ENCODE measurements around the gene VGLL4. TPM values are rescaled to one million over a fixed set of nuclear protein-coding genes. Genes with fewer than 3 reads are reported as not detected.
"Not testable (repeated sequence)": the region's sequence is repeated elsewhere in the genome, so short reads cannot be mapped to it uniquely, and the experiment has no call there.

The VGLL4 gene
- total RNA-seq, 4 donors from 2014 or later = 59.5 to 117 (median 80.9) TPM

DNA sequence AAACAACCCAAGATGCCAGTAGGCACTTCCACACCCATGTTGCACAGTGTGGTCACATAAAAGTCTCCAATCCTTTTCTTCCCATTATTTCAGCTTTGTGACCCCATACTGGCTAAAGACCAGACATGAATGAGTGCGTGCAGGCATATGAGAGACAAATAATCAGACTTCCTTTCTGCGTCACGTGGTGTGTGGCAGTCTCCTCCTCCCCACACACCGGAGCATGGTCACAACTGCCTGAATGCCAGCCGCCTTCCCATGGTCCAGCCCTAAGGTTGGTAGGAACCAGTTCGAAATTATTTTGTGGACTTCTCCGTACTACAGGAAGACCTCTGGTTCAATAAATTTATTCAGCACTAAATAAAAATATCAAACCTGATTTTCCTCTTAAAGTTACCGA, 65.5 kb downstream of the VGLL4 start:
- TF ChIP-seq POLR2A (IDR thresholded peaks at IDR 0.05) (no peak), CTCF (IDR thresholded peaks at IDR 0.05) (no peak)
- 87 to 89% methylated on average over 8 of the region's 8 CpGs for WGBS, 2 donors
- no peak overlapping the region for H3K4me3 ChIP-seq (ENCODE audit: low read depth, poor library complexity, severe bottlenecking)
- DNase-seq (ENCODE audit: low spot score in 2 of 2) = peak in 1 of 2 donors; percentile 17
- intact Hi-C loops (cut with DNase I; ENCODE audit: low total_unique reads) = no loop called here

DNA sequence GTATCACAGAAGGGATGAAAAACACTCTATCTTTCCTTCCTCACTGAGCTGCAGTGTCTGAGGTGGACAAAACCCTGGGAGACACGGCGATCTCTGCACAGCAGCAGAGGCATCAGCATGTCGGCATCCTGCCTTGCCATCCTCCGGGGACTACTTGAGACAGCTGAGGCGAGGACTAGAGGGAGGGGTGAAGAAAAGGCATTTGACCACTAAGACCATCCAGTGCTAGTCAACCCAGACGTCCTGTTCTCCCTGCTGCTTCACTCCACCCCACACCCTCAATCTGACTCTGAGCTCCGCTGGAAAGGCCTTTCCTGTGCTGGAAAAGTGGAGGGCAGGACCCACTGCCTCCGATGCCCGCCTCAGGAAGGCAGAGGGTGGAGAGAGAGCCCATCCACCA, 67.3 kb downstream of the VGLL4 start:
- no peak for TF ChIP-seq POLR2A (IDR thresholded peaks at IDR 0.05)
- WGBS, 2 donors = 56 to 64% methylated on average over 9 of the region's 9 CpGs
- DNase-seq (ENCODE audit: low spot score in 2 of 2) = no peak

DNA sequence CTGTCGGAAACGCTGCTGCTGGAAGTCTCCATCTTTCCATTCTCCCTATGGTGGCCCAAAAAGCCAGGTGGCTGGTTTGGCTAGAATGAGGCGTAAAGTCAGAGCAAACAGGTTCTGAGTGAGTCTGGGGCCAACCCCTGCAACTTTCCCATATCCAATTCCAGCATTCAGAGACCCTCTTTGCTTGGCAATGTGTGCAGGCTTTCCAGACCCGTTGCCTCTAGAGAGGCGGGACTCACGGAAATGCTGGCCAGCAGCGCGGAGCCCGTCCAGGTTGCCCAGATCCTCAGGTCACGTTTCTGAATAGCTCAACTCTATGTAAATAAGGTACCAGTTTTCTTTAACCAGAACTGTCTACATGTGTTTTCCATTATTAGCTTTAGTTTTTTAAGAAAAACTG, 68.0 kb downstream of the VGLL4 start:
- DNase-seq (ENCODE audit: low spot score in 2 of 2) = no peak
- WGBS, 2 donors = 78 to 82% methylated on average over 10 of the region's 10 CpGs

More for the DNA sequence above, 67.3 kb downstream of the VGLL4 start:
- no peak overlapping the region for H3K4me3 ChIP-seq (ENCODE audit: low read depth, poor library complexity, severe bottlenecking)
- intact Hi-C loops (cut with DNase I; ENCODE audit: low total_unique reads) = no loop called here

DNA sequence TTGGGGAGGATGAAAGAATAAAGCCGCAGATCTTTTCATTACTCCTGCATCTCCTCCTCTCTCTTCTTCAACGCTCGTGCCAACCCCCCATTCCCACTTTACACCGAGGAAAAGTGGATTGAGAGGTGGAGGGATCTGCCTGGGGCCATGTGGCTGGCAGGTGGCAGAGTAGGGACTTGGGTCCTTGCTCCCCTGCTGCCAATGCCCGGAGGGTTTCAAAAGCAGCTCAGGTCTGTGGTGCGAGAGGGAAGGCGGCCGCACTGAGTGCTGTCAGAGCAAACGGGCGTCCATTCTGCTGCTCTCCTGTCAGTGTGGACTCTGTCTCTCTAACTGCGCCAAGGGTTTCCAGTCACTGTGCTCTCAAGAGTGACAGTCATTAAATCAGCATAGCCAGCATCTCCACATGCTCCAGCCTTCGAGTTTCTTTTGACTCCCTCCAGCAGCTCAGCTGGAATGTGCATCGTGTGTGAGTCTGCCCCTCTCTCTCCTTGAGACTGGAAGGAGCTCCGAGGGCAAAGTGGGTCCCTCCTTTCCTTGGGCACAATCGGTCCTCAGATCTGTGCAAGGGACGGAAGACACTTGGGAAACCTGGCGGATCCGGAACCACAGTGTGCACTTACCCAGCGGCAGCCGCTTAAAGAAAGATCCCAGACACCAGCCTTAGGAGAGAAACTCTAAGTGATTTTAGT, 68.6 kb downstream of the VGLL4 start:
- TF ChIP-seq CTCF (IDR thresholded peaks at IDR 0.05) (no peak), POLR2A (IDR thresholded peaks at IDR 0.05) (no peak)
- intact Hi-C loops (cut with DNase I; ENCODE audit: low total_unique reads) = no loop called here
- H3K4me3 ChIP-seq (ENCODE audit: low read depth, poor library complexity, severe bottlenecking) = no peak overlapping the region
- WGBS, 2 donors = 81 to 83% methylated on average over 20 of the region's 20 CpGs
- peak in 1 of 2 donors; percentile 50 for DNase-seq (ENCODE audit: low spot score in 2 of 2)

More for the DNA sequence above, 68.0 kb downstream of the VGLL4 start:
- intact Hi-C loops (cut with DNase I; ENCODE audit: low total_unique reads) = no loop called here
- TF ChIP-seq POLR2A (IDR thresholded peaks at IDR 0.05) (no peak), CTCF (IDR thresholded peaks at IDR 0.05) (no peak)
- no peak overlapping the region for H3K4me3 ChIP-seq (ENCODE audit: low read depth, poor library complexity, severe bottlenecking)

- H3K4me3 ChIP-seq (ENCODE audit: low read depth, poor library complexity, severe bottlenecking); DNase-seq (ENCODE audit: low spot score in 2 of 2); intact Hi-C loops (cut with DNase I; ENCODE audit: low total_unique reads): not testable (repeated sequence)
- WGBS, 2 donors = 97% methylated on average over 11 of the region's 11 CpGs
Observed at GRCh38 chr3:11572660-11573059, 71.1 kb downstream of the VGLL4 start.

DNA sequence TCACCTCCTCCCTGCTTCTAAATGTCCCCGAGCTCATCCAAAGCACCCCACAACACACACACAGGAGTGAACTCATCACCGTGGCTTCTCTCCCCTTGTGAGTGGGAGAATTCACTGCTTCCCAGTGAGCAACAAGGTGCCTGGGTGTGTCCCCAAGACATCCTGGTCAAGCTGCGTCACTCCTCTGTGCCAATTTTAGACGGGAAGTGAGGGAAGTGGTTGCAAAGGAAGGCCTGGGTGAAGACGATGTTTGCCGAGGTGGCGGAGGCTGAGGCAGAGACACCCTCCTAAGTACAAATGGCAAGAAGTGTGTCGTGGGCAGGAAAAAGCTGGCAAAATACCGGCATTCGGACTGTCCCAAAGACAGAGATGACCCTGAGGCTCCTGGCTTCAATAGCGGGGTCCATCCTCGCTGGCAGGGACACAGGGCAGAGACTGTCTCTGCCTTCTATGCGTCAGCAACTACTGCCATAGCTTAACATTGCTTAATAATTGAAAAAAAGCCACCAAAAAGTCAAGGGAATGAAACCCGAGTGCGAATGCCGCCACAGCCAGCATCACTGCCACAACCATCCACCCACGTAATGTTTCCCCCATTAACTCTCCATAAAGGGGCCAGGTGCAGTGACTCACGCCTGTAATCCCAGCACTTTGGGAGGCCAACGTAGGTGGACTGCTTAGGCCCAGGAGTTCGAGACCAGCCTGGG, 72.8 kb downstream of the VGLL4 start:
- no peak overlapping the region for H3K4me3 ChIP-seq (ENCODE audit: low read depth, poor library complexity, severe bottlenecking)
- WGBS, 2 donors = 77 to 80% methylated on average over 20 of the region's 20 CpGs
- intact Hi-C loops (cut with DNase I; ENCODE audit: low total_unique reads) = no loop called here
- DNase-seq (ENCODE audit: low spot score in 2 of 2) = peak in 1 of 2 donors; percentile 65
- TF ChIP-seq POLR2A (IDR thresholded peaks at IDR 0.05) (no peak), CTCF (IDR thresholded peaks at IDR 0.05) (no peak)

Measured in lower leg skin (tissue), 4 donors.